ENCODE measurements around the gene TMEM208. TPM values are rescaled to one million over a fixed set of nuclear protein-coding genes. Genes with fewer than 3 reads are reported as not detected.

TMEM208 gene
- total RNA-seq, 4 donors from 2014 or later, result 14.7 to 35.8 (median 29.2) TPM

GRCh38 chr16:67187175-67187890 is 39.6 kb upstream of the TMEM208 start:
- H3K36me3 ChIP-seq, result no peaks in the 10 kb centered on the region
- TF ChIP-seq, protein P1, sequence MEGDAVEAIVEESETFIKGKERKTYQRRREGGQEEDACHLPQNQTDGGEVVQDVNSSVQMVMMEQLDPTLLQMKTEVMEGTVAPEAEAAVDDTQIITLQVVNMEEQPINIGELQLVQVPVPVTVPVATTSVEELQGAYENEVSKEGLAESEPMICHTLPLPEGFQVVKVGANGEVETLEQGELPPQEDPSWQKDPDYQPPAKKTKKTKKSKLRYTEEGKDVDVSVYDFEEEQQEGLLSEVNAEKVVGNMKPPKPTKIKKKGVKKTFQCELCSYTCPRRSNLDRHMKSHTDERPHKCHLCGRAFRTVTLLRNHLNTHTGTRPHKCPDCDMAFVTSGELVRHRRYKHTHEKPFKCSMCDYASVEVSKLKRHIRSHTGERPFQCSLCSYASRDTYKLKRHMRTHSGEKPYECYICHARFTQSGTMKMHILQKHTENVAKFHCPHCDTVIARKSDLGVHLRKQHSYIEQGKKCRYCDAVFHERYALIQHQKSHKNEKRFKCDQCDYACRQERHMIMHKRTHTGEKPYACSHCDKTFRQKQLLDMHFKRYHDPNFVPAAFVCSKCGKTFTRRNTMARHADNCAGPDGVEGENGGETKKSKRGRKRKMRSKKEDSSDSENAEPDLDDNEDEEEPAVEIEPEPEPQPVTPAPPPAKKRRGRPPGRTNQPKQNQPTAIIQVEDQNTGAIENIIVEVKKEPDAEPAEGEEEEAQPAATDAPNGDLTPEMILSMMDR (IDR thresholded peaks at IDR 0.05 in 4 of 5, conservative IDR thresholded peaks at IDR 0.05 in 1 of 5), result no peak
- in situ Hi-C loops (cut with MboI; ENCODE audit: low sequenced_read_pairs in 4 of 4), result no loop called here
- H3K27me3 ChIP-seq, result no peaks in the 10 kb centered on the region
- H3K27ac ChIP-seq, result no peak overlapping the region
- no peaks in the 10 kb centered on the region for H3K9me3 ChIP-seq
- intact Hi-C loops (cut with DNase I; ENCODE audit: low total_unique reads), result no loop called here
- ATAC-seq (no peak), DNase-seq (no peak)
- H3K4me3 ChIP-seq, result no peak overlapping the region
- H3K4me1 ChIP-seq, result peaks cover 22 to 41% of the 10 kb centered on the region in 2 donors

DNA sequence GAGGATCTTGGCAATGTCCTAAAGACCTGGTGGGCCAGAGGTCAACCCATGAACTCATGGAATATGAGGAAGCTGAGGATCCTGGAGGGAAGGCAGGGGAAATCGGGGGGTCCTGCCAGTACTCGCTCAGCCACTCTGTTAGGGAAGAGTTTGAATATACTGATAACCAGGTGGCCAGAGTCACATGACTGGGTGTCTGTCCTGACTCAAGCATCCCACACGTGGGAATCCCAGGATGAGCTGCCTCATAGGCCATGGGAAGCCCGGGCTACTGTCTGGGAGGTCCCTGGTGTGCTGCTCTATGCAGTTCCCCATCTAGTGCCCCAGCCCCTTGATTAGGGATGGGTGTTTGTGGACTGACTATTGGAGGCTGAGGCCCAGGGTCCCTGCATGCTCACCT is 38.6 kb upstream of the TMEM208 start:
- in situ Hi-C loops (cut with MboI; ENCODE audit: low sequenced_read_pairs in 4 of 4), result no loop called here
- no peak overlapping the region for H3K4me3 ChIP-seq
- DNase-seq, result no peak
- H3K4me1 ChIP-seq, result peaks cover 31 to 40% of the 10 kb centered on the region in 2 donors
- no peaks in the 10 kb centered on the region for H3K27me3 ChIP-seq
- no peaks in the 10 kb centered on the region for H3K9me3 ChIP-seq
- H3K27ac ChIP-seq, result no peak overlapping the region
- TF ChIP-seq, protein P1 (IDR thresholded peaks at IDR 0.05 in 4 of 5, conservative IDR thresholded peaks at IDR 0.05 in 1 of 5), result no peak
- TF ChIP-seq POLR2A (IDR thresholded peaks at IDR 0.05), result no peak
- ATAC-seq, result no peak
- no peaks in the 10 kb centered on the region for H3K36me3 ChIP-seq
- intact Hi-C loops (cut with DNase I; ENCODE audit: low total_unique reads), result no loop called here

DNA sequence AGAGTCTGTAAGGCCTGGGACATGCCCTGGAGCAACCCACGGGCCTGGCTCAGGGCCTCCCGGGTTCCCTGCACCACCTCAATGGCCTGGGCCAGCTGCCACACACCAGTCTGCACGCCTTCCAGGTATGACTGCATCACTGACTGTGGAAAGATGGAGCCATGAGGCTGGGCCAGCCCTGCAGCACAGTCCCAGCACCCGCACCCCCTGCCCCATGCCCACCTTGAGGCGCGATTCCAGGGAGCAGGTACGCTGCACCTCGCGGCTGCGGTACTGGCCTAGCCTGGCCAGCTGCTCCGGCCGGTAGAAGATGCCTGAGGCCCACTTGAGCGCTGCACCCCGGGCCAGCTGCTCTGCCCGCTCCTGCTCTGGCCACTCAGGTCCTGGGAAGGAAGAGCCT is 38.1 kb upstream of the TMEM208 start:
- no peak overlapping the region for H3K4me3 ChIP-seq
- in situ Hi-C loops (cut with MboI; ENCODE audit: low sequenced_read_pairs in 4 of 4) (no loop called here), intact Hi-C loops (cut with DNase I; ENCODE audit: low total_unique reads) (no loop called here)
- no peak for DNase-seq
- H3K9me3 ChIP-seq, result no peaks in the 10 kb centered on the region
- H3K27ac ChIP-seq, result no peak overlapping the region
- H3K4me1 ChIP-seq, result peaks cover 36 to 43% of the 10 kb centered on the region in 2 donors
- peaks cover 0 to 3% of the 10 kb centered on the region in 2 donors for H3K36me3 ChIP-seq
- no peak for ATAC-seq
- no peaks in the 10 kb centered on the region for H3K27me3 ChIP-seq
- no peak for TF ChIP-seq POLR2A (IDR thresholded peaks at IDR 0.05)
- TF ChIP-seq, protein P1 (IDR thresholded peaks at IDR 0.05 in 4 of 5, conservative IDR thresholded peaks at IDR 0.05 in 1 of 5), result no peak

- DNase-seq (no peak), ATAC-seq (no peak)
- TF ChIP-seq POLR2A (IDR thresholded peaks at IDR 0.05), result no peak
- TF ChIP-seq, protein P1 (IDR thresholded peaks at IDR 0.05 in 4 of 5, conservative IDR thresholded peaks at IDR 0.05 in 1 of 5), result no peak
- peak within 1 kb of the TSS in 1 of 4 donors; percentile 8 for H3K4me3 ChIP-seq
- H3K4me1 ChIP-seq, result peaks cover 31 to 40% of the 10 kb centered on the region in 2 donors
- intact Hi-C loops (cut with DNase I; ENCODE audit: low total_unique reads) (no loop called here), in situ Hi-C loops (cut with MboI; ENCODE audit: low sequenced_read_pairs in 4 of 4) (no loop called here)
- no peak within 1 kb of the TSS for H3K27ac ChIP-seq
- no peaks in the 10 kb centered on the region for H3K27me3 ChIP-seq
- no peaks in the 10 kb centered on the region for H3K9me3 ChIP-seq
- H3K36me3 ChIP-seq, result peaks cover 0 to 15% of the 10 kb centered on the region in 2 donors
Observed at GRCh38 chr16:67190041-67190440, 36.9 kb upstream of the TMEM208 start, which contains the start of gene EXOC3L1. EXOC3L1 (minus strand) TSS chr16:67190136; CDS start chr16:67189676, 460 bp downstream.

Data from gastrocnemius medialis (tissue), 4 donors.